Activated T-cell treated with anti-CD3 and anti-CD28 coated beads for 24 hours (primary cell): ENCODE measurements around the gene ENAH.
"Not testable (repeated sequence)": the region's sequence is repeated elsewhere in the genome, so short reads cannot be mapped to it uniquely, and the experiment has no call there.

Experiments used
- DNase-seq: peaks from one replicate; pipeline ENCODE4 v3.0.0-alpha.2; 2020; ENCODE audit warnings: low read depth

ENAH gene

DNA sequence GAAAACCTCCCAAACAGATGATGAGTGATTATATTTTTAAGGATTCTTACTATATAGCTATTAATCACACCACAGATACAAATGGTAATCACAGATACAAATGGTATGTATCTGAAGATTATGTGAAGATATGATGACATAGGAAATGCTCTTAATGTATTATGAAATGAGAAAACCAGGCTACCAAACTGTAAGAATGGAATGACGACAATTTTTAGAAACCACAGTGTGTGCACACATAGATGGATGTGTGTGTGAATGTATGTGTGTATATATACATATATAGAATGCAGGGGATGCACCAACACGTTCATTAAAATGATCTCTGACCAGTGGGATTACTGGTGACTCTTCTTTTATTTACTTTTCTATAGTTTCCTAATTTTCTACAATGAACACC lies 21.5 kb upstream of the ENAH start:
- no peak for DNase-seq

DNA sequence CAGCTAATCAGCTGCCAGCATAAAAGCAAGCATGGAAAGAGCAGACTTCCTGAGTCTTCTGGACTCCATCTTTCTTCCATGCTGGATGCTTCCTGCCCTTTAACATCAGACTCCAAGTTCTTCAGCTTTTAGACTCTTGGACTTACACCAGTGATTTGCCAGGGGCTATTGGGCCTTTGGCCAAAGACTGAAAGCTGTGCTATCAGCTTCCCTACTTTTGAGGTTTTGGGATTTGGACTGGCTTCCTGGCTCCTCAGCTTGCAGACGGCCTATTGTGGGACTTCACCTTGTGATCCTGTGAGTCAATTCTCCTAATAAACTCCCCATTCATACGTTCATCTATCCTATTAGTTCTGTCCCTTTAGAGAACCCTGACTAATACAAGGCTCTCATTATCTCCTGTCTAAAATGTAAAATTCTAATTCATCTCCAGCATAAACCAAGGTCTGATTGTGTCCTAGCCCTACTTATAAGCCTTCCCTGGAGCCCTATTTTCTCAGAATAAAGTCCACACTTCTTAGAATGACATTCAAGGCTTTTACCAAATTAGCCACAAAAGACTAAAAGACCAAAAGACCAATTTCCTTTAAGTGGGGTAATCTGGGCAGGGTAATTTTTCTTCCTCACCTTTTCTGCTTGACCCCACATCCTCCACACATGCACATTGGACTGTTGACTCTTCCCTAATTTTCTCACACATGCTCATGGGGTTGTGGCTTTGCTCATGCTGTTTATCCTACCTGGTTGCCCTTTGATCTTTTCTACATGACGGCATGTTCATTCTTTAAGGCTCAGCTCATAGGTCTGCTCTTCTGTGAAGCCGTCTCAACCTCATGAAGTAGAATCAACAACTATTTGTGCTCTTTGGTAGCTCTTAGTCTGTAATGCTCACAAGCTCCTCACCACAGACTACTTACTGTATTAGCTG lies 18.1 kb upstream of the ENAH start:
- DNase-seq, result no peak

DNA sequence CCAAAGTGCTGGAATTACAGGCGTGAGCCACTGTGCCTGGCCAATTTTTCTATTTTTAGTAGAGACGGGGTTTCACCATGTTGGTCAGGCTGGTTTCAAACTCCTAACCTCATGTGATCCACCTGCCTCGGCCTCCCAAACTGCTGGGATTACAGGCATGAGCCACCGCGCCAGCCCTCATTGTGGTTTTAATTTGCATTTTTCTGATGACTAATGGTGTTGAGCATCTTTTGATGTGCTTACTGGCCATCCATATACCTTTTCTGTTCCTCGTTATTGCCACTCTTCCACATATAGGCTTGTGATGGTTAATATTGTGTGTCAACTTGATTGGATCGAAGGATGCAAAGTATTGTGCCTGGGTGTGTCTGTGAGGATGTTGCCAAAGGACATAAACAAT lies 17.4 kb upstream of the ENAH start:
- no peak for DNase-seq

DNA sequence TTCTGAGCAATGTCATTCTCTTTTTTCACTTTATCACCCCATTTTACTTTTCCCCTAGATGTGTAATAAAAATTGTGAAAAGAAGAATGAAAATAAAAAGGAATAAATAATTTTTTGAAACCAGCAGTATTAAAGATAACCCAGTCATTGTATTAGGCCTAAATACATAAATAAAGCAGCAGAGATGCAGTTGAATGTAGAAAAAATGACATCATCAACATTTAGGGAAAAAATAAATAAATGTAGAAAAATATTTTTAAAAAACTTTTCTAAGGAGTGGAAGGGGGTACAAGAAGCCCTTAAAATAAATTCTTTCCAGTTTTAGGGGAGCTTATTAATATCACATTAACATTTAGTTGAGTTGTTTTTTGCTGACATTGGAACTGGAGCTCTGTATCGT lies 15.3 kb upstream of the ENAH start:
- no peak for DNase-seq

DNA sequence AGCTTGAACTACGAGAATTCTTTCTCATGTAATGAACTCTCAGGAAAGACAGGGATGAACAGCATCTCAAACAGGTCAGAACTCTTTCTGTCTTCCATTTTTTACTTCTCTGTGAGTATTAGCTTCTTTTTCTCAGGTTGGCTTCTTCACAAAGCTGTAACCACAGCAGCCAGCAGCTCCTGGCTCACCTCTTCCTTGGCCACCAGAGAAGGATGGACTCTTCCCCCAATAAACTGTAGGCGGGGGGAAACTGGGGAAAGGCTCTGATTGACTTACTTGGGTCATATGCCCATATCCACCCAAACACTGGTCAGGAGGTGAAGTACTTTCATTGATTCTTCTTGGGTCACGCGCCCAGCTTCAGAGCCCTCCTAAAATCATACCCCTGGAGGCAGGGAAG lies 14.4 kb upstream of the ENAH start:
- DNase-seq, result no peak

DNA sequence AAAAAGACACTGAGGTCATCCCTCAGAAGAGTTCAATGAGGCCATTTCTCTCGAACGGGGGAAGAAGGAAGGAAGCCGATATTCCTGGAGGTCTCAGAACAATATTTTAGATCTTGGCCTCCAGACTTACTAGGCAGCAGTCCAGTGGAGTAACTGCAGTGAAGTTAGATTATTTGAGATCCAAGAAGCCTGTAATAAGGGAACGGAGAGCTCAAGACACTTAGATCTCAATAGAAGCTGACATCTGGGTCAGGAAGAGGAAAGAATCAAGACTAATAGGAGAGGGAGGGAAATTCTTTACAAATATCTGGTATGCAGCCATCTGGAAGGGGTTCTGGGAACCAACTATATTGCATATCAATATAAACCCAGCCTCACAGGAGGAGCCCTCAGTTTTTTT lies 13.6 kb upstream of the ENAH start:
- no peak for DNase-seq

DNA sequence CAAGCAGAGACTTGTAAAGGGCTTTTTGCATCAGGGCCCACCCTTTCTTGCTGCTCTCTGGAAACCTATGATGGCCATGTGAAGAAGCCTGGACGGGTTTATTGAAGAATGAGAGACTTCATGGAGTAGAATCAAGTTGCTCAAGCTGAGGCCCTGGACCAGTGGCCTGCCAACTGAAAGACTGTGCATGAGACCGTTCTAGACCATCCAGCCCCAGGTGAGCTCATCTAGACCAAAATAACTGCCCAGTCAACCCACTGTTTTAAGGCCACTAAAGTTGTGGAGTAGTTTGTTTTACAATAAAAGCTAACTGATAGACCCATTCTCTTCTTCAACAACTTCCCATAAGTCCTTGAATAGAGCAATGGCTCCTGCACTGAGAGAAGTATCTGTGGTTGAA lies 11.8 kb upstream of the ENAH start:
- no peak for DNase-seq

DNA sequence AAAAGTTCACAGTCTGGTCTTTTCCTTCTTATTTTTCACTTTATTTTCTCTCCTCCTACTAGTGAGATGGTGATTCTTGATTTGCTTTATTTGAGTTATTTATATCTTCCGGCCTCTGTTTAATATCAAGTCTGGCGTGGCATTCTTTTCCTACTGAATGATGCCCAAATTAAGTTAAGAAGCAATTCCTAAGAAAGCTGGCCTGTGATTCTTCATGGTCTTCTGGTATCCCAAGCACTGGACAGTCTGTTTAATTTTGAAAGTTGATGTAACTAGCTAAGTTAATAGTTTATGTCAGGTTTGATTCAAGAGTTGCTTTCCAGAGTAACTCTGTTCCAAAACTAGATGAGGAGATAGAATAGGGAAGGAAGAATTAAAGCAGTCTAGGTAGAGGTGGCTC lies 9.2 kb upstream of the ENAH start:
- DNase-seq, result no peak

DNA sequence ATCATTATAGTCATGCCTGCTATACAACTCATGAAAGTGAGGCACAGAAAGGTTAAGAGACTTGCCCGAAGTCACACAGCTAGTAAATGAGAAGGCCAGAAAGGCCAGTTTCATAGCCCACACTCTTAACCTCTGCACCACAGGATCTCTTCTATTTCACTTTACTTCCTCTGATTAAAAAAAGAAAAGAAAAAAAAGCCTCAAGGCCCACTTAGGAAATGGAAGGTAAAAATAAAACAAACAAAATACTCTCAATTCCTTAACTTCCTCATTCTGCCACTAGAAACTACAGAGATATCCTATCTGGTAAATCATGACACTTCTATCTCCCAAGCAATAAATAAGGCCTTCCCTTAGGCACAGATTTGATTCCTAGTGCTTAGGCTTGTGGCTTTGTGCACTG lies 7.6 kb upstream of the ENAH start:
- no peak for DNase-seq

DNA sequence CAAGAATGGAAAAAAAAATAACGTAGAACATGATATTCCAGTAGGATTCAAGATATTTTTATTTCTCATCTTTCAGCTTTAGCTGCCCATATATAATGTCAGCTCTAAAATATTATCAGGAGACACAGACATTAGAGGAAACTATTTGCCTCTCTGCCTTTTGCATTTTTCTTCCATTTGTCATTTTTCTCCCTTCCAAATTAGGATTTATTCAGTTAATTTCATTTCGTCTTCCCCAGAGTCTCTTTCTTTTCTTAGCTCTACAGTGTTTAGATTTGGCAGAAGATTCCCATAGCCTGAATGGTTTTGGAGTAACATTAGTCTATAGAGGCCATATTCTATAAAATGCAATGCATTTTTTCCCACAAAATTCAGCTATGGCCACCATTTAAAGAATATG lies 5.1 kb upstream of the ENAH start:
- DNase-seq, result no peak

DNA sequence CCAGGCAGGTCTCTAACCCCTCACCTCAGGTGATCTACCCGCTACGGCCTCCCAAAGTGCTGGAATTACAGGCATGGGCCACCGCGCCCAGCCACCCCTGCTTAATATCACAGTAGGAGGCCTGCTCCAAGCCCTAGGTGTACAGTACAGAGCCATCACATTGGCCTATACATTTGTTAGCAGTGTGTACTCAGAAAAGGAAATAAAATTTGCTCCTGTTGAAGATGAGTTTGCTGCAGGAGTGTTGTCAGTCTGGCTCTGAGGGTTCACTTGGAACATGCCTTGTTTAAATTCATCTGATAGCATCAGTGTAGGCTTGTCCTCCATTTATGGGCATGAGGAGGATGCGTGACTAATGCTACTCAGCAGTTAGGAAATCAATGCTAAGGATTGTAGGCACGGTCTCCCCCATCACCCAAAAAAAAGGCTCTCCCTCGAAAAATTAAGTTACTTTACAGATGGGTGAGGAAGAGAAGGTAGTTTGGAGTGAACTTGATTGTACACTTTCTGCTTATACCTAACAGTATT lies 4.6 kb upstream of the ENAH start:
- DNase-seq, result no peak

DNA sequence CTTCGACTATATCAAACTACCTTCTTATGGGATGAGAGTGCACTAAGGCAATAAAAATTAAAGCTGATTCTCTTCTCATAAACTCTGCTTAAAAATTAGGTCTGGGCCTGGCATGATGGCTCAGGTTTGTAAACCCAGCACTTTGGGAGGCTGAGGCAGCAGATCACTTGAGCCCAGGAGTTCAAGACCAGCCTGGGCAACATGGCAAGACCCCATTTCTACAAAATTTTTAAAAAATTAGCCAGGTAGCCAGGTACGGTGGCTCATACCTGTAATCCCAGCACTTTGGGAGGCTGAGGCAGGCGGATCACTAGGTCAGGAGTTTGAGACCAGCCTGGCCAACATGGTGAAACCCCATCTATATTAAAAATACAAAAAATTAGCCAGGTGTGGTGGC lies 3.3 kb upstream of the ENAH start:
- DNase-seq, result not testable (repeated sequence)

DNA sequence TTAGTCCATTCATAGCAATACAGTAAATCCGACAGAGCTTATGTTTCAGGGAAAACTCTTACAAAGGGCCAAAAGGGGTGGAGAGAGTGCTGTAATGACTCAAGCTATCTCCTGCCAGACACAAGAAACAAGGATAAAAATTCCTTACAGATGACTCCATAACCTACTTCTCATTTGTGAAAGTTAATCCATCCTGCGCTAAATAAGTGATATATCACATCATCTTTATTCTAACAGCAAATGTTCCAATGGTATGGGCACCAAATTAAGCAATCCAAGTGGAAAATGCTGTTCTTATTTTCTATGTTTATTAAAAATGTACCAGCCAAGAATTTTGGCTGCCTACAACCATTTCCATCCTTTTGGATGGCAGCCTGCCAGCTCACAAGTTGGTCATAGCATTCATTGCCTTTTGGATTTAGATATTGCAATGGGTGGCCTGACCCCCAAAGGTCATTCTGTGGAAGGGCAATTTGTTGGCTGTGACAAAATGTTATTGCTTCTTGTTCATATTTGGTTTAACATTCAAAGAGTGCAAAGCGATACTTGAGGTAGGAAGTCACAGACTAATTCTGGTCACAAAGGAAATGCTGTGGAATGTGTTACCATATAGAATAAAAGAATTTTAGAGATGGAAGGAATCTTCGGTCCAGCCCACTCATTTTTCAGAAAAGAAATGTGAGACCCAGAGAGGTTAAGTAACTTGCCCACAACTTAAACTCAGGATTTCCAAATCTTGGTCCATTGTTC lies 2.8 kb upstream of the ENAH start:
- DNase-seq, result no peak

DNA sequence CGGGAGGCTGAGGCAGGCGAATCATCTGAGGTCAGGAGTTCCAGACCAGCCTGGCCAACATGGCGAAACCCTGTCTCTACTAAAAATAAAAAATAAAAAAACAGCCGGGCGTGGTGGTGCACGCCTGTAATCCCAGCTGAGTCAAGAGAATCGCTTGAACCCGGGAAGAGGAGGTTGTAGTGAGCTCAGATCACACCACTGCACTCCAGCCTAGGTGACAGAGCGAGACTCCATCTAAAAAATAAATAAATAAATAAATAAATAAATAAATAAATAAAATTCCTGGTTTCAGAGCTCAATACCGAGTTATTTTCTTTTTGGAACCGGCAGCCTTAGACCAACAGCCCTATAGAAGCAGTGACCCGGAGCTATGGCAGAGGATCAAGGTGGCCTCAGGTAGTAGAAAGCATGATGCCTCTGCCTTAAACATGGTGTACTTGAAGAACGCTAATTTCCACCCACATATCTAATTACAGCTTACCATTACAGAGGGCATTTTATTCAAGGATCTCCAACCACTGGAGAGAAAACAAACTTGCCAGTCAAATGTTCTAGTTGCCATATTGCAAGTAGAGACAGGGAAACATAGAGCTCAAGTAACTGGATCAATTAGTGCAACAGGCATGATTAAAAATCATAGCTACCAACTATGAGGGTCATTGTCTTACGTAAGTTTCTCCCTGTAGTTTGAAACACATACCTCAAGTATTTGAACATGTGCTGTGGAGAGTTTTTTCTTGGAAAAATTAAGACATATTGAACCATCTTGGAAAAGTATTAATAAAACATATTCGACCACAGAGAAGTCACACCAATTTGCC lies 2.0 kb upstream of the ENAH start:
- no peak for DNase-seq

DNA sequence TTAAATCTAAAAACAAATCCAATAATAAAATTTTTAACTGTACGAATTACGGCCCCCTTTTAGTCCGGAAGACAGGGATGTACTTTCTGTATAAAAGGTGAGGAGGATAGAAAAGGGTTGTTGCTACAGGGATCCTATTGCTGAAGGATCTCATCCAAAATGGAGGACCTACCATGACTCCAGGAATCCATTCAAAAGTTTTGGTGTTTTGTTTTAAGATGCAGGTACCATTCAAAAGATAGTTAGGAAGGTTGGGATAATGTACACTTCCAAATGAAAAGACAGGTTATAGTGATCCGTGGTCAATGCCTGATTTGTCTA lies 1.3 kb upstream of the ENAH start:
- DNase-seq, result no peak

DNA sequence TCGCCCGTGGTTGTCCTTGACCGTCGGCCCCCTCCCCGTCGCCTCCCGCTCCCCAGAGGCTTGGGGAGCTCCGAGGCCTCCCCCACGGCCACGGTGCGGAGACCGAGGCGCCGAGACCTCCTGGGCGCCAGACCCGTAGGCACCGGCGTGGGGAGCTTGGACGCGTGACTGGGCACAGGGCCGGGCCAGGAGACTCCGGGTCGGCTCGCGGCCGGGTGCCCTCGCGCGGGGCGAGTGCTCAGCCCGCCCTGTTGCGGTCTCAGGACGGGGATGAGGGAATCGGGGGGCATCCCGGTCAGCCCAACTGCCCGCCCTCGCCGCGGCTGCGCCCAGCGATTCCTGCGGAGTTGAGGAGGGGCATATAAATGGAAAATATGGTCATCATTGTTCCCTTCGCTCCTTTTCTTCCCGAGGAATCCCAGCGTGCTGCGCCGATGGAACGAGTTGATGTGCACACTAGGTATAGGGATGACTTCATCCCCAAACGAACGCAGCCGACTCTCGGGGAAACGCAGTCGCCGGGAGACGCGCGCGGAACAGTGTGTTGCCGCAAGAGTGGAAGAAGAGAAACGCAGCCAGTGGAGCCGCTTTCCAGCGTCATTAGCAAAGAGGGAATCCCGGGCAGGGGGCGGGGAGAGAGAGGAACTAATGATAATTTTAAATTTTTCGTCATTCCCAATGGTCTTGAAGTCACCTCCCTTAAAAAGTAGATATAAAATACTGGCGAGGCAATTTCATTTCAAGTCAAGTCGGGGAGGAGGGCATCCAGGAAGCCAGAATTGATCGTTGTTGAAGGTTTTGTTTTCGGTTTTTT lies 747 bp upstream of the ENAH start:
- no peak for DNase-seq

DNA sequence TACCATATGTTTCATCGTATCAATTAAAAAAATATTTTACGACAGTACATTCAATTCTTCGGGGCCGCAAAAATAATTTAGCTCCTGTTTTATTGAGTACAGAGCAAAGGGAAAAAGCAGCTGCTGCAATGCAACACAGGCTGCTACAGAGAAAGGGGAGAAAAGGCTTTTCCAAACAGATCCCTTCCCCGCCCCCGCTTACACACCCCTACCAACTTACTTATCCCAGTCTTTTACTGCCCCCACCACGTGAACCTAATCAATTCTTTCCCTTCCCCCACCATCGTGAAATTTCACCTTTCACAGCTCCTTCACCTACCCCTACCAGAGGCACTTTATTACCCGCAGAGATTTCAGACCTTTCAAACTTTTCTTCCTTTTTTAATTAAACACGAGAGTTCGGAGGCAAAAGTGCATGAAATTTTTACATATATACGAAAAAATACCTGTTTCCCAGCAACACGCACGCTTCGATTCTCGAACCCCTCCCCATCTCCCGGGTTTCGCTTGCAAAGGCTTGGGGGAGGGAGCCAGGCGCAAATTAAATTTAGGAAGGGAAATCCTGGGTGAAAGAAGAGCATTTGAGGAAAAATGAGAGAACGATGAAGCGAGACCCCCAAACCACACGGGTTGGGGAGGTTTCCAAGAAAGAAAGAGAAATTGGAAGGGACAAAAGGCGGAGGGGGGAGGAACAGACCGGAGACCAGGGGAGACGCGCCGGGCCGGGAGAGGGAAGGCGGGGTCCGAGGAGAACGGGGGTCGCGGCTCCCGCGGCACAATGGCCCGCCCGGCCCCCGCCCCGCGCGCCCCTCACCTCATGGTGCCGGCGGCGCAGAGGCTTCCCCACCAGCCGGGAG lies 823 bp downstream of the ENAH start:
- no peak for DNase-seq

DNA sequence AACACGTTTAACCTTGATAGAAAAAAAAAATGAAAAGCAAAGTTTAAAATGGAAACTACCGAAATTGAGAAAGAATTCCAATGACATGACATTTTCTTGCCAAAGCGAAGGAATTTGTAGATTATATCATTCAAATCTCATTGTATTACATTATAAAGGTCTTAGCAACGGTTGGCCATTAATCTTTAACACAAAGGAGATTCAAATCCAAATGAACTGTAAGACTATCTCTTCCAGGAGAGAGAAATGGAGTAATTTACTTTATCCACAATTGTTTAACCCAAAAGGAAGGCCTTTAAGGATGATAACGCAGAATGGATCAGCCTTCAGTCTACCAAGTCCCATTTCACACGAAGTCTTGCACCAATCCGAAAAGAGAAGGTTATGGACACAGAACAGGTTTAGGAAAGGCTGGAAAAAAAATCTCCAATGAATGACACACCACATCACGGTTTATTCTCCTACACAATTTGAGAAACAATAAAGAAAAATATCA lies 1.5 kb downstream of the ENAH start:
- no peak for DNase-seq

DNA sequence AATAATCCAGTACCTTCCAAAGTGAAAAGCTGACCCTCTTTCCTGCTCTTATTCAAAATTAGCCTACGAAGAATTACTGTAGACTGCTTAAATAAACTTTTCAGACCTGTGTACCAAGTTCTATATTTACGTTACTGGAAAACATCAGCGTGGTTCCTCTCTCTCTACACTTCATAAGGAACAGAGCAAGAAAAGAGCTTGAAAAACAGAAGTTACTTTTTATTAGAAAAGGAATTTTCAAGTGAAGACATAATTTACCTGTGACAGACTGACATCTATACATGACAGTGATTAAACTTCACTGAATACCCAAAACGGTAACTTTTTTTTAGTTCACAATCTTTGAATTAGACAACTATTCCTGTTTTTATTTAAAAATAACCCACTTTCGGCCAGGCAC lies 2.7 kb downstream of the ENAH start:
- no peak for DNase-seq

DNA sequence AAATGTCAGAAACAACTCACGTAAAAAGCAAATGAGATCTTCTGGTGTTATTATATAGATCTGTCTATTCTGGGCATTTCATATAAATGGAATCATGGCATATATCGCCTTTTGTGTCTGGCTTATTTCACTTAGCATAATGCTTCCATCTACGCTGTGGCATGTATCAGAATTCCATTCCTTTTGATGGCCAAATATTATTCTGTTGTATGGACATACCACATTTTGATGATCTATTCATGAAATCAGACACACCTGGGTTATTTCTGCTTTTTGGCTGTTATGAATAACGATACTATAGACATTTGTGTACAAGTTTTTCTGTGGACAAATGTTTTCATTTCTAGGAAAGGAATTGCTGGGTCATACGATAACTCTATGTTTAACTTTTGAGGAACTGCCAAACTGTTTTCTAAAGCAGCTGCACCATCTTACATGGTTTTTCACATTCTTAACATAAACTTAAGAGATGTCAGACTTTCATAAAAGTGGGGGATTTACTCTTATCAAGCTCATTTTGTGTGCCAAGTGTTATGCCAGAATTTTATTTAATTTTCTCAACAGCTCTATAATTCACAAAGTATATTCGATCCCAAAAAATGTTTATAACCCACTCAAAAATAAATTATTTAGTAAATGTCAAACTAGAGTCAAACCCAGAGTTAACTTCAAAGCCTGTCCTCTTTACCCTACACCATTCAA lies 7.6 kb downstream of the ENAH start:
- no peak for DNase-seq
